M059J (cell line): ENCODE measurements around the gene PCNX3. TPM values are rescaled to one million over a fixed set of nuclear protein-coding genes. Genes with fewer than 3 reads are reported as not detected.

Experiments
- DNase-seq: peaks from one replicate; pipeline ENCODE4 v3.0.0-alpha.2; 2012; ENCODE audit warnings: low read depth
- total RNA-seq: library from RNA; depleted of rRNA; stranded (reverse); fragments of >200 nt; shearing (Covaris generic); gene quantifications from 2 replicates; pipeline ENCODE4 v1.2.3, GENCODE V29; 2014

Gene PCNX3
- total RNA-seq, 1 experiment from 2014 or later = 26.0 TPM

GRCh38 chr11:65598258-65598699 is 17.3 kb upstream of the PCNX3 start:
- no peak for DNase-seq

- no peak for DNase-seq
Measured at GRCh38 chr11:65599216-65599954, 16.2 kb upstream of the PCNX3 start.

DNA sequence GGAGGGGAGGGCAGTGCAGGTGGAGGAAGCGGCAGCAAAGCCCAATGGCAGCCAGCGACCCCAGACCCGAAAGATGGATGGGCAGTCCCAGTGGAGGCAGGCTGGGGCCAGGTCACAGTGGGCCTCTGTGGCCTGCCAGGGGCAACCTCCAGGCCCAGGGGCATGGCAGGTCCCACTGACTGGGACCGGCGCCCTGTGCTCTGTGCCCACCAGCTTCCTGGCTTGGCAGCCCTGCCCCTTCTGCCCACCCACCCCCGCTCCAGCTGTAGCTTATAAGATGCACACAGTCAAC is 15.7 kb upstream of the PCNX3 start:
- DNase-seq = no peak

GRCh38 chr11:65604258-65604657 is 11.3 kb upstream of the PCNX3 start:
- DNase-seq = no peak

GRCh38 chr11:65606876-65607613 is 8.5 kb upstream of the PCNX3 start:
- no peak for DNase-seq

GRCh38 chr11:65607614-65608426 is 7.8 kb upstream of the PCNX3 start:
- DNase-seq = no peak

GRCh38 chr11:65609229-65609628 is 6.3 kb upstream of the PCNX3 start:
- DNase-seq = no peak

DNA sequence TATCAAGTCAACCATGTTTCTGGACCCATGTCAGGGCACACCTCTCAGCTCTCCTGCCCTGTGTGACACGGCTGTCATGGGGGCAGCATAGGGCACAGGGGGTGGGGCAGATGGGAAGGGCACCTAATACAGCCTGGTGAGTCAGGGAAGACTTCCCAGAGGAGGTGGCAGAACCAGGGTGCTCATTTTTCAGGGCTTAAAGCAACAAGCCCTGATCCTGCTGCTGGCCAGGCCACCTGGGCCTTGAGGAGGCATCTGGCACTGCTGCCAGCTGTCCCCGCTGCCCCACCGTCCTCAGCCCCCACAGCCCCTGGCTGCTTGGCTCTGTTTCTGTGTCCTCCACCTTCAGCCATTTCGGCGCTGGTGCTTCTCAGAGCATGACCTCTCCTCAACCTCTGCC is 5.9 kb upstream of the PCNX3 start:
- DNase-seq = no peak

DNA sequence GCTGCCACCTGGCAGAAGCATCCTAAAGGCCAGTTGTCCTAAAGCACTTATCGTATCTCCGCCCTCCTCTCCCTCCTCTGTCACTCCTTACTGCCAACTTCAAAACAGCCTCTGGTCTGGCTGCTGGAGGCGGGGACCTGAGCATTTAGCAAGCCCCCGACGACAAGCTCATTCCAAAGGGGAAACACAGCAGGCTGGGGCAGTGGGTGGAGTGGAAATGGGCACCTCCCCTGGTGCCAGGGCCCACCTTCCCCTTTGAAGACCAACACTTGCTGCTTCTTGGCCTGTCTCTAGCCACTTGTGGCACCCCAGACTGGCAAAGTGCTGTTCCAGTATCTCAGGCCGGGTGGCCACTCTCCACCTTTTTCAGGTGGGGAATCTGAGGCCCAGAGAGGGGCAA is 5.2 kb upstream of the PCNX3 start:
- DNase-seq = no peak

DNA sequence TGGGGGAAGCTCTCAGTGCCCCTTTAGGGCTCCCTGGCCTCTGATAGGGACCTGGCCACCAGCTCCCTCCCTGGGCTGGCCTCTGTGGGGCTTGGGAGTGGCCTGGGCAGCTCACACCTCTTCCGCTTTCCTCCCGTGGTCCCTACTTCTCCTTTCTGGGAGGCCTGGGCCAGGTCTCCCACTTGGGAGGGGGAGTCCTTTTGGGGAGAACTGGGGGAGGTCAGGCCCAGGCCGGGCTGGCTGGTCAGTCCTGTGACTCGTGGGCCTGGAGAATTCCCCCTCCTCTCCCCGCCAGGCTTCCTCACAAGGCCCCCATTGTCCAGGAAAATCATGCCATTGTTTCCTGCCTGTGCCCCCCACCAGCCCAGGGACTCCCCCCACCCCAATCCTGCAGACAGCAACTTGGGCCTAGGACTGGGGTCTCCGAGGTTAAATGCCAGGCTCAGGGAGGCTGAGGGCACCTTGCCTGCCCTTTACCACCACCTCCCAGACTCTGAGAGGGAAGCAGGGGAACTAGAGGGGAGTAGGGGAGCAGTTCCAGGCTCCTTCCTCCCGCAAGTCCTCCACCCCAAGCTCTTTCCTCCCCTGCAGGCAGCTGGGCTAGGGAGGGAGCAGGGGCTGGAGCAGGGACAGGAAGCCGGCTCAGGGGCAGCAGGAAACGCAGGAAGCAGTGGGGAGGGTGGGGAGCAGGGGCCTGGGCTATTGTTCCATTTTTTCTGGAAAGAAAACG is 4.4 kb upstream of the PCNX3 start:
- DNase-seq = no peak

GRCh38 chr11:65611758-65612603 is 3.6 kb upstream of the PCNX3 start:
- no peak for DNase-seq

GRCh38 chr11:65612691-65613090 is 2.9 kb upstream of the PCNX3 start:
- DNase-seq = no peak

GRCh38 chr11:65613091-65613928 is 2.3 kb upstream of the PCNX3 start:
- DNase-seq = no peak

DNA sequence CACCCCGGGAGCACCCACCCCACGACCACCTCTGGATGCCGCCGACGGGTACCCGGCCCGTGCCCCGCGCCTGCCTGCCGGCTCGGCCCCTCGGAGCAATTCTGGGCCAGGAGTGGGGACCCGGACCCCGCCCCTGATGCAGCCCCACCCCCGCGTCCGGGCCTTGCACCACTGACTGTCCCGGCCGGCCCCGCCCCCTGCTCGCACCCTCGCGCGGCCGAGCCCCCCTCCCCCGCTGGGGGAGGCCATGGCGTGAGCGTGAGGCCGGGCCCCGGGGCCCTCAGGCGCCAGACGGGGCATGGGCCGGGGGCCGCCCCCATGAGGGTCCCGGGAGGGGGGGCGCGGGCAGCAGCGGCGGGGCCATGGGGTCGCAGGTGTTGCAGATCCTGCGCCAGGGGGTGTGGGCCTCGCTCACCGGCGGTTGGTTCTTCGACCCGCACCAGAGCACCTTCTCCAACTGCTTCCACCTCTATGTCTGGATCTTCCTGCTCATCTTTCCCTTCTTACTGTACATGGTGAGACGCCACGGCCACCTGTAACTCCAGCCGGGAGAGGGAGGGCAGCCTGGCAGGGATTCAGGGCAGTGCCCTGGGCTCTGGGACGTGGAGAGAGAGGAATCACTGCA is 486 bp downstream of the PCNX3 start:
- DNase-seq = peak; percentile 40

DNA sequence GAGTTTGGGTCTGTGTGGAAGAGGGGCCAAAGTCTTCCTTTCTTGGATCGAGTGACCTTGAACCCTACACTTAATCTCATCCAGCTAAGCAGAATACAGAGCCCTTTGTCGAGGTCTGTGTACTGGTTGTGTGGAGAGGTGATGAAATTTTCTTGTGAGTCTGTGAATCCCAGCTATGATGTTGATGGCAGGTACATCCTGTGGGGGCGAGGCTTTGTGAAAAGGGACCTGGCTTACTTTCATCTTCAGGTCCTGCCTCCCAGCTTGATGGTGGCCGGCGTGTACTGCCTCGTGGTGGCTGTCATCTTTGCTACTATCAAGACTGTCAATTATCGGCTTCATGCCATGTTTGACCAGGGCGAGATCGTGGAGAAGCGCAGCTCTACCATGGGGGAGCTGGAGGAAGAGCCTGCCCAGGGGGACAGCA is 1.0 kb downstream of the PCNX3 start:
- no peak for DNase-seq

DNA sequence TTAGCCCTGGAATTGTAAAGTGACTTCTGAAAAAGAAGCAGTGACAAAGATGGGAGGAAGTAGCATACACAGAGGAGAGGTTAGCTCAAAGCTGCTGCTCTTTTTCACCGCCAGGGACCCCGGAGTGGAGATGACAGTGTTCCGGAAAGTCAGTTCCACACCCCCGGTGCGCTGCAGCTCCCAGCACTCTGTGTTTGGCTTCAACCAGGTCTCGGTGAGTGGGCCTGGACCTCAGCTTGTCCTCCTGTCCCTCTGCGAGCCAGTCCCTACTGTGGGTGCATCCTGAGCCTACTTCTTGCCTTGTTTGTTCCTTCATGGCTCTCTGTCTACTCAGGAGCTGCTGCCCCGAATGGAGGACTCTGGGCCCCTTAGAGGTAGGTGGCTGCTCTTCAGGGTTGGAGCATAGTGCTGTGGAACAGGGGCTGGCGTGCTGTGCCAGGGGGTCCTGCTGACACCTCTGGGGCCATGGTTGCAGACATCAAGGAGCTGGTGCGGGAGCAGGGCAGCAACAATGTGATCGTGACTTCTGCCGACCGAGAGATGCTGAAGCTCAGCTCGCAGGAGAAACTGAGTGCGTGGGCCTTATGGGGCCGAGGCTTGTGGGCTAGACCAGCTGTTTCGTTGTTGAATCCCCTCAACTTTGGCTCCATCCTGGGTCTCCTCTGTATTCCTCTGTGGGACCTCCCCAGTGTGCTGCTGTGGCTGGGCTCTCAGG is 1.7 kb downstream of the PCNX3 start:
- no peak for DNase-seq

GRCh38 chr11:65617990-65618751 is 2.6 kb downstream of the PCNX3 start:
- no peak for DNase-seq

DNA sequence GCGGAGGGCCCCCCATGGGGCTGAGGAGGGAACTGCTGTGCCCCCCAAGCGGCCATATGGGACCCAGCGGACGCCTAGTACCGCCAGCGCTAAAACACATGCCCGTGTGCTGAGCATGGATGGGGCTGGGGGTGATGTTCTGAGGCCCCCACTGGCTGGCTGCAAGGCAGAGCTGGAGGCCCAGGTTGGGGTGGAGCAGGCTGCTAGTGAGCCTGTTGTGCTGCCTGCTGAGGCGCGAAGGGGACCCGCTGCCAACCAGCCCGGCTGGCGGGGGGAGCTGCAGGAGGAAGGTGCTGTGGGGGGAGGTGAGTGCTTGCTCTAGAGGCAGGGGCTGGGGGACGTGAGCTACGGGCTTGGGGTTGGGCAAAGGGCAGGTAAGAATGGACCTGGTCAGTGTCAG is 3.2 kb downstream of the PCNX3 start:
- no peak for DNase-seq
